GM12874 (cell line): ENCODE results near the gene PEA15.

Experiments
- TF ChIP-seq, protein P1 (sequence below): IDR thresholded peaks from 2 replicates; pipeline ENCODE4 v1.5.1; 2011; ENCODE audit warnings: low read depth, mild to moderate bottlenecking, control low read depth, low read length, moderate library complexity; ENCODE audit not compliant: insufficient read depth

Gene PEA15

GRCh38 chr1:160162931-160163330, 42.3 kb upstream of the PEA15 start:
- TF ChIP-seq, protein P1, sequence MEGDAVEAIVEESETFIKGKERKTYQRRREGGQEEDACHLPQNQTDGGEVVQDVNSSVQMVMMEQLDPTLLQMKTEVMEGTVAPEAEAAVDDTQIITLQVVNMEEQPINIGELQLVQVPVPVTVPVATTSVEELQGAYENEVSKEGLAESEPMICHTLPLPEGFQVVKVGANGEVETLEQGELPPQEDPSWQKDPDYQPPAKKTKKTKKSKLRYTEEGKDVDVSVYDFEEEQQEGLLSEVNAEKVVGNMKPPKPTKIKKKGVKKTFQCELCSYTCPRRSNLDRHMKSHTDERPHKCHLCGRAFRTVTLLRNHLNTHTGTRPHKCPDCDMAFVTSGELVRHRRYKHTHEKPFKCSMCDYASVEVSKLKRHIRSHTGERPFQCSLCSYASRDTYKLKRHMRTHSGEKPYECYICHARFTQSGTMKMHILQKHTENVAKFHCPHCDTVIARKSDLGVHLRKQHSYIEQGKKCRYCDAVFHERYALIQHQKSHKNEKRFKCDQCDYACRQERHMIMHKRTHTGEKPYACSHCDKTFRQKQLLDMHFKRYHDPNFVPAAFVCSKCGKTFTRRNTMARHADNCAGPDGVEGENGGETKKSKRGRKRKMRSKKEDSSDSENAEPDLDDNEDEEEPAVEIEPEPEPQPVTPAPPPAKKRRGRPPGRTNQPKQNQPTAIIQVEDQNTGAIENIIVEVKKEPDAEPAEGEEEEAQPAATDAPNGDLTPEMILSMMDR: no peak

GRCh38 chr1:160163615-160164014, 41.6 kb upstream of the PEA15 start:
- TF ChIP-seq, protein P1: no peak

DNA sequence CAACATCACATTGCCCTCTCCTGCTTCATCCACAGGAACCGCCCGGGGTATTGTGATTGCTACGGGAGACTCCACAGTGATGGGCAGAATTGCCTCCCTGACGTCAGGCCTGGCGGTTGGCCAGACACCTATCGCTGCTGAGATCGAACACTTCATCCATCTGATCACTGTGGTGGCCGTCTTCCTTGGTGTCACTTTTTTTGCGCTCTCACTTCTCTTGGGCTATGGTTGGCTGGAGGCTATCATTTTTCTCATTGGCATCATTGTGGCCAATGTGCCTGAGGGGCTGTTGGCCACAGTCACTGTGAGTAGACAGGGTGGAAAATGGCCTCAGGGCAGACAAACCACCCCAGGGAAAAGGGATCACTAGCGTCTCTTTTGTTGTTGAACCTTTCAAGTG, 41.1 kb upstream of the PEA15 start:
- TF ChIP-seq, protein P1: no peak

DNA sequence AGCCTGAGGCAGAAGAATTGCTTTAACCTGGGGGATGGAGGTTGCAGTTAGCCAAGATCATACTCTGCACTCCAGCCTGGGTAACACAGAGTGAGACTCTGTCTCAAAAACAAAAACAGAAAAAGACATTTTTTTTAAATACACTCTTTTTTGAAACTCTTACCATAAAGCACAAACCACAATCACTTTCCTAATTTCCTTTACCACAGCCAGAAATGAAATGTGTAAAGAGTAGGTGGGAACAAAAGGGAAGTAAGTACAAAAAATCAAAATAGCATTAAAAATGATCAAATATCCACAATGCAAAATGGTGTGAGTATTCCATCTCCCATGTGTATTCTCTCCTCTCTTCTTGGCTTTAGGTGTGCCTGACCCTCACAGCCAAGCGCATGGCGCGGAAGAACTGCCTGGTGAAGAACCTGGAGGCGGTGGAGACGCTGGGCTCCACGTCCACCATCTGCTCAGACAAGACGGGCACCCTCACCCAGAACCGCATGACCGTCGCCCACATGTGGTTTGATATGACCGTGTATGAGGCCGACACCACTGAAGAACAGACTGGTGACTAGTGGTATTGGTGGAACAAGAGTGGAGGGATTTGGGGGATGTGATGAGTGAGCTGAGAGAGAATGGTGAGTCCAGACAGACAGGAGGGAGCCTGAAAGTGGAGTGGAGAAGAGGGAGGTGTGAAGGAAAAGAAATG, 38.9 kb upstream of the PEA15 start:
- TF ChIP-seq, protein P1: no peak

DNA sequence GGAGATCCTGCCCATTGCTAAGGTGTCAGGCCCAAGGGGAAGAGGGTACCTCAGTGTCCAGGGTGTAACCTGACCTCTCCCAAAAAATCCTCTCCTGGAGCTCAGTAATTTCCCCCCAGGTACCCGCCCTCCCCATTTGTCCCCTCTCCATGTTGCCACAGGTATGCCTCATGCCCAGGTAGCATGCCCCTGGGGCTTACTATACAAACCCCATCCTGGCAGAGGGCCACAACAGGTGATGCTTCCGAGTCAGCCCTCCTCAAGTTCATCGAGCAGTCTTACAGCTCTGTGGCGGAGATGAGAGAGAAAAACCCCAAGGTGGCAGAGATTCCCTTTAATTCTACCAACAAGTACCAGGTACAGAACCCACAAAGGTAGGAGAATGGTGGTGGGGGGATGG, 38.1 kb upstream of the PEA15 start:
- TF ChIP-seq, protein P1: no peak

DNA sequence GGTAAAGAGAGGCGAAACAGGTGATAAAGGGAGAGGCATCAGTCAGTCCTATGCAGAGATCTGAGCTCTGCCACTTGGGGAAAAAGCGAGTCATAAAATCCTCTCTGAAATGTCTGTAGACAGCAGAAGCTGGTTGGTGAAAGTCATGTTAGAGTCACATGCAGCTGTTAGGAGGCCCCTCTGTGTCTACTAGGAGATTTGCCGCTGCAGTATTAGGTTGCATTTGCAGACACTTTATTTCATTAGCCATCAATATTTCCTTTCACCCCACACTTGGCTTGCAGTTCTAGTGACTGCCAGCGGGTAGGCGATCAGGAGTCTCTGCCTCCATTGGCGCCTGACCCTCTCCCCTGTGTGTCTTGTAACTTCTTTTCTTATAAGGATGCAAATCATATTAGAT, 37.6 kb upstream of the PEA15 start:
- TF ChIP-seq, protein P1: no peak

DNA sequence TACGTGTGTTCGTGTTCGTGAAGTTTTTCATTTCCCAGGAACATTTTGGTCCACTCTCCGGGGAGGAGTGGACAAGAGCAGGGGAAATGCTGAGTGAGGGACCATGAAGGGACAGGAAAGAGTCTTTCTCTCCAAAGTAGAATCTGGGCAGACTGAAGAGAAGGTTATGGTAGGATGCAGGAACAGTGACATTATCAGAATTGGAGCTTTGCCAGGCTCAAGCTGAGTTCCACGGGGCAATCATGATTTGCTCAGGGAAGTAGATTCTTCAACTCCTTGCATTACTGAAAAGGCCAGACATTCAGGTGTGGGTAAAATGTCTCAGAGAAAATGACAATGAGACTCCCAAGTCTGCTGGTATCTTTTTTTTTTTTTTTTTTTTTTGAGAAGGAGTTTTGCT, 37.2 kb upstream of the PEA15 start:
- TF ChIP-seq, protein P1: no peak
